SK-N-SH (cell line): ENCODE measurements around the gene GNAZ. TPM values are rescaled to one million over a fixed set of nuclear protein-coding genes. Genes with fewer than 3 reads are reported as not detected.

ENCODE experiments used
- CTCF ChIA-PET: fragments of 300-600, 350-600 bp; formaldehyde crosslinking; extraction: SDS; loops from one replicate; lab custom pipeline; 2021; lab: Yijun Ruan, JAX
- POLR2A ChIA-PET: fragments of 350-600 bp; sonication (Branson Sonifier 250); formaldehyde crosslinking; extraction: SDS; loops from one replicate; lab custom pipeline; 2020; ENCODE audit warnings: antibody characterized with exemption, inconsistent platforms; lab: Yijun Ruan, JAX
- DNase-seq: peaks from one replicate; pipeline ENCODE4 v3.0.0; 2012
- H2AFZ ChIP-seq: fragments of 200-600 bp; sonication (generic); 2 replicates; pipeline ENCODE4 v1.8.1; 2016; ENCODE audit warnings: antibody characterized with exemption, mild to moderate bottlenecking, low read depth
- H3F3A ChIP-seq: fragments of 200-600 bp; sonication (generic); replicated peaks from 2 replicates; pipeline ENCODE3; 2016; ENCODE audit warnings: antibody characterized with exemption, mild to moderate bottlenecking; ENCODE audit not compliant: insufficient read depth
- H3K27ac ChIP-seq, 2 experiments: fragments of 200-500 bp in 1 of 2; fragments of 200-600 bp in 1 of 2; sonication (Bioruptor generic) in 1 of 2; sonication (generic), shearing (Covaris generic) in 1 of 2; 2 replicates each; pipeline versions ENCODE4 v1.5.1 to v1.6.1; 2014 to 2016; ENCODE audit warnings: low read depth in 2 of 2, inconsistent platforms in 1 of 2, low read length in 1 of 2, mild to moderate bottlenecking in 1 of 2, mixed read lengths in 1 of 2
- H3K27me3 ChIP-seq: fragments of 200-600 bp; sonication (generic), shearing (Covaris generic); 2 replicates; pipeline ENCODE4 v1.6.1; 2016; ENCODE audit warnings: mixed run types; ENCODE audit not compliant: insufficient read depth
- H3K36me3 ChIP-seq, 2 experiments: fragments of 200-500 bp in 1 of 2; fragments of 200-600 bp in 1 of 2; sonication (Bioruptor generic) in 1 of 2; sonication (generic) in 1 of 2; replicated peaks in 1 of 2; 2 replicates each; pipeline versions ENCODE3 to v1.5.1; 2014 to 2016; ENCODE audit warnings: low read length in 1 of 2, mild to moderate bottlenecking in 1 of 2; ENCODE audit not compliant: insufficient read depth in 2 of 2, control insufficient read depth in 1 of 2
- H3K4me1 ChIP-seq, 2 experiments: fragments of 200-500 bp in 1 of 2; fragments of 200-600 bp in 1 of 2; sonication (Bioruptor generic) in 1 of 2; sonication (generic), shearing (Covaris generic) in 1 of 2; 2 replicates each; pipeline versions ENCODE4 v1.5.1 to v1.6.1; 2014 to 2016; ENCODE audit warnings: low read depth in 1 of 2, low read length in 1 of 2, mixed run types in 1 of 2; ENCODE audit not compliant: insufficient read depth in 2 of 2, control insufficient read depth in 1 of 2
- H3K4me2 ChIP-seq: fragments of 200-600 bp; sonication (generic), shearing (Covaris generic); 2 replicates; pipeline ENCODE4 v1.6.1; 2017; ENCODE audit warnings: mixed run types
- H3K4me3 ChIP-seq, 2 experiments: fragments of 200-500 bp in 1 of 2; fragments of 200-600 bp in 1 of 2; sonication (Bioruptor generic) in 1 of 2; sonication (generic), shearing (Covaris generic) in 1 of 2; 2 replicates each; pipeline versions ENCODE4 v1.5.1 to v1.8.1; 2014 to 2016; ENCODE audit warnings: low read depth in 2 of 2, inconsistent platforms in 1 of 2, low read length in 1 of 2, mild to moderate bottlenecking in 1 of 2, mixed read lengths in 1 of 2, moderate library complexity in 1 of 2
- H3K79me2 ChIP-seq: fragments of 200-600 bp; sonication (generic); 2 replicates; pipeline ENCODE4 v1.8.1; 2017; ENCODE audit warnings: mild to moderate bottlenecking; ENCODE audit not compliant: insufficient read depth
- H3K9ac ChIP-seq: fragments of 200-600 bp; sonication (generic); 2 replicates; pipeline ENCODE4 v1.6.1; 2017; ENCODE audit warnings: mixed run types
- H3K9me2 ChIP-seq: fragments of 200-600 bp; sonication (generic); 2 replicates; pipeline ENCODE4 v1.6.1; 2017; ENCODE audit warnings: mixed run types
- H3K9me3 ChIP-seq: fragments of 200-600 bp; sonication (generic); 2 replicates; pipeline ENCODE4 v1.6.1; 2017; ENCODE audit warnings: mixed run types, mild to moderate bottlenecking, moderate library complexity
- H4K20me1 ChIP-seq: fragments of 200-600 bp; sonication (generic); 2 replicates; pipeline ENCODE4 v1.6.1; 2017; ENCODE audit warnings: mild to moderate bottlenecking, mixed run types; ENCODE audit not compliant: insufficient read depth
- ELF1 ChIP-seq: IDR thresholded peaks from 2 replicates; pipeline ENCODE4 v1.4.0; 2012
- EP300 ChIP-seq, 2 experiments: IDR thresholded peaks; 2 replicates each; pipeline versions ENCODE4 v1.4.0 to v1.6.1; 2012; ENCODE audit warnings: borderline replicate concordance in 1 of 2, low read depth in 1 of 2, low read length in 1 of 2
- FOXJ3 ChIP-seq: sonication (generic); formaldehyde crosslinking; IDR thresholded peaks from 2 replicates; pipeline ENCODE4 v1.5.1; 2020; ENCODE audit warnings: mild to moderate bottlenecking, missing genetic modification reagents
- GABPA ChIP-seq: IDR thresholded peaks from 2 replicates; pipeline ENCODE4 v1.4.0; 2012; ENCODE audit warnings: low read depth, mild to moderate bottlenecking
- MEF2A ChIP-seq: IDR thresholded peaks from 2 replicates; pipeline ENCODE4 v1.4.0; 2012; ENCODE audit warnings: low read depth, borderline replicate concordance
- MXI1 ChIP-seq: IDR thresholded peaks from 2 replicates; pipeline ENCODE4 v1.6.1; 2012; ENCODE audit warnings: mild to moderate bottlenecking, low read depth, low read length, improper control_type of control experiment
- NFIC ChIP-seq: IDR thresholded peaks from 2 replicates; pipeline ENCODE4 v1.4.0; 2012; ENCODE audit warnings: borderline replicate concordance
- POLR2AphosphoS5 ChIP-seq: IDR thresholded peaks from 2 replicates; pipeline ENCODE4 v1.6.1; 2012; ENCODE audit warnings: low read depth, low read length
- RCOR1 ChIP-seq: fragments of 150-350 bp; IDR thresholded peaks from 2 replicates; pipeline ENCODE4 v1.6.1; 2017; ENCODE audit warnings: antibody characterized with exemption, low read length
- TAF1 ChIP-seq: IDR thresholded peaks from 2 replicates; pipeline ENCODE4 v1.6.1; 2012; ENCODE audit warnings: low read depth, mild to moderate bottlenecking, low read length, moderate library complexity, borderline replicate concordance
- TCF12 ChIP-seq: IDR thresholded peaks from 2 replicates; pipeline ENCODE4 v1.4.0; 2012
- TEAD4 ChIP-seq: IDR thresholded peaks from 2 replicates; pipeline ENCODE4 v1.4.0; 2012; ENCODE audit warnings: mild to moderate bottlenecking, borderline replicate concordance; ENCODE audit not compliant: insufficient read depth
- YY1 ChIP-seq: IDR thresholded peaks from 2 replicates; pipeline ENCODE4 v1.4.0; 2012; ENCODE audit warnings: low read depth, mild to moderate bottlenecking
- WGBS: methylation state at CpG from one replicate; pipeline ENCODE4 v1.1.6; 2017; ENCODE audit warnings: low lambda C conversion rate; 5-methylcytosine and 5-hydroxymethylcytosine counted together
- polyA plus RNA-seq, 3 experiments: library from polyadenylated mRNA; depleted of rRNA; stranded (reverse); fragments of >200 nt; gene quantifications; 2 replicates each; pipeline ENCODE4 v1.2.3, GENCODE V29; 2012
- TF ChIP-seq, protein P1 (sequence below): IDR thresholded peaks from 2 replicates; pipeline ENCODE4 v1.4.0; 2012; ENCODE audit warnings: low read depth
- TF ChIP-seq, protein P2 (sequence below): IDR thresholded peaks from 2 replicates; pipeline ENCODE4 v1.4.0; 2012; ENCODE audit warnings: low read depth, borderline replicate concordance

GNAZ gene
- polyA plus RNA-seq, 1 of the 3 experiments (the other 2 are of a cell fraction) = 6.5 TPM

- no peak overlapping the region for H3K4me2 ChIP-seq
- H3K9me2 ChIP-seq = no peaks in the 10 kb centered on the region
- WGBS = 46% methylated on average over 6 of the region's 11 CpGs
- TF ChIP-seq RCOR1 = no peak
- TF ChIP-seq TEAD4 = no peak
- TF ChIP-seq YY1 = no peak
- no peak for TF ChIP-seq TCF12
- no peak for TF ChIP-seq FOXJ3 (CRISPR knock-in tag)
- no peaks in the 10 kb centered on the region for H3F3A ChIP-seq
- H3K27me3 ChIP-seq = no peaks in the 10 kb centered on the region; the same call in 1 of the 2 replicates
- H3K36me3 ChIP-seq = no peaks in the 10 kb centered on the region
- H4K20me1 ChIP-seq = no peaks in the 10 kb centered on the region
- POLR2A ChIA-PET = no interaction called here
- H3K4me1 ChIP-seq = peaks cover 3 to 9% of the 10 kb centered on the region in 2 experiments; a peak in 1 of 4 replicates
- H2AFZ ChIP-seq = no peak overlapping the region
- no peak overlapping the region for H3K9ac ChIP-seq
- CTCF ChIA-PET = interaction anchor here (1.6 to 2.7 kb wide), 2 partner anchors 40 to 105 kb away, joined by 3 to 14 read pairs; no protein-coding TSS in a partner anchor
- H3K27ac ChIP-seq = no peak overlapping the region
- DNase-seq = peak; percentile 3
- H3K79me2 ChIP-seq = no peaks in the 10 kb centered on the region
- no peak overlapping the region for H3K4me3 ChIP-seq
- H3K9me3 ChIP-seq = no peaks in the 10 kb centered on the region
Observed at GRCh38 chr22:23064381-23065068, 5.8 kb upstream of the GNAZ start.

GRCh38 chr22:23065069-23065451, 5.3 kb upstream of the GNAZ start:
- Histone ChIP-seq H3K27ac (no peak overlapping the region), H3K36me3 (no peaks in the 10 kb centered on the region), H3K79me2 (no peaks in the 10 kb centered on the region), H3K9me3 (no peaks in the 10 kb centered on the region), H3K27me3 (no peaks in the 10 kb centered on the region; the same call in 1 of the 2 replicates), H3K9me2 (no peaks in the 10 kb centered on the region), H4K20me1 (no peaks in the 10 kb centered on the region), H3K4me1 (peaks cover 5 to 12% of the 10 kb centered on the region in 2 experiments; a peak in 1 of 4 replicates), H3K4me3 (no peak overlapping the region), H2AFZ (no peak overlapping the region), H3F3A (no peaks in the 10 kb centered on the region), H3K9ac (no peak overlapping the region), H3K4me2 (no peak overlapping the region)
- ChIA-PET POLR2A (no interaction called here), CTCF (interaction anchor here (2.7 to 3.1 kb wide), 2 partner anchors 106 kb away, joined by 12 to 14 read pairs; no protein-coding TSS in a partner anchor)
- no peak for TF ChIP-seq YY1
- no peak for TF ChIP-seq FOXJ3 (CRISPR knock-in tag)
- TF ChIP-seq, protein P1, sequence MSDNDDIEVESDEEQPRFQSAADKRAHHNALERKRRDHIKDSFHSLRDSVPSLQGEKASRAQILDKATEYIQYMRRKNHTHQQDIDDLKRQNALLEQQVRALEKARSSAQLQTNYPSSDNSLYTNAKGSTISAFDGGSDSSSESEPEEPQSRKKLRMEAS = no peak
- no peak for TF ChIP-seq MXI1
- TF ChIP-seq ELF1 = no peak
- no peak for TF ChIP-seq GABPA
- TF ChIP-seq, protein P2, sequence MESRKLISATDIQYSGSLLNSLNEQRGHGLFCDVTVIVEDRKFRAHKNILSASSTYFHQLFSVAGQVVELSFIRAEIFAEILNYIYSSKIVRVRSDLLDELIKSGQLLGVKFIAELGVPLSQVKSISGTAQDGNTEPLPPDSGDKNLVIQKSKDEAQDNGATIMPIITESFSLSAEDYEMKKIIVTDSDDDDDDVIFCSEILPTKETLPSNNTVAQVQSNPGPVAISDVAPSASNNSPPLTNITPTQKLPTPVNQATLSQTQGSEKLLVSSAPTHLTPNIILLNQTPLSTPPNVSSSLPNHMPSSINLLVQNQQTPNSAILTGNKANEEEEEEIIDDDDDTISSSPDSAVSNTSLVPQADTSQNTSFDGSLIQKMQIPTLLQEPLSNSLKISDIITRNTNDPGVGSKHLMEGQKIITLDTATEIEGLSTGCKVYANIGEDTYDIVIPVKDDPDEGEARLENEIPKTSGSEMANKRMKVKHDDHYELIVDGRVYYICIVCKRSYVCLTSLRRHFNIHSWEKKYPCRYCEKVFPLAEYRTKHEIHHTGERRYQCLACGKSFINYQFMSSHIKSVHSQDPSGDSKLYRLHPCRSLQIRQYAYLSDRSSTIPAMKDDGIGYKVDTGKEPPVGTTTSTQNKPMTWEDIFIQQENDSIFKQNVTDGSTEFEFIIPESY = no peak
- no peak for TF ChIP-seq EP300 (IDR thresholded peaks at IDR 0.05; ENCODE audit: borderline replicate concordance in 1 of 2, low read depth in 1 of 2, low read length in 1 of 2)
- TF ChIP-seq POLR2AphosphoS5 = no peak
- TF ChIP-seq TAF1 = no peak
- TF ChIP-seq TEAD4 = no peak
- TF ChIP-seq NFIC = no peak
- TF ChIP-seq MEF2A = no peak
- WGBS = 66% methylated on average over 3 of the region's 3 CpGs
- DNase-seq = peak; percentile 3
